Coronary artery (tissue), 2 donors: ENCODE results near the gene ALG8.
"Not testable (repeated sequence)": the region's sequence is repeated elsewhere in the genome, so short reads cannot be mapped to it uniquely, and the experiment has no call there.

Source experiments
- DNase-seq: peaks from one replicate; pipeline ENCODE4 v3.0.0-alpha.2; 2017; ENCODE audit warnings: low spot score
- H3K27ac ChIP-seq, 2 donors: fragments of 200-600 bp; sonication (generic); one replicate each; pipeline ENCODE4 v1.5.1; 2016 to 2019
- H3K4me3 ChIP-seq: fragments of 200-600 bp; sonication (generic); 2 replicates; pipeline ENCODE4 v1.5.1; 2016; ENCODE audit warnings: mild to moderate bottlenecking, moderate library complexity
- TF ChIP-seq, protein P1 (sequence below): fragments of 200-600 bp; sonication (generic); IDR thresholded peaks from one replicate; pipeline ENCODE4 v1.5.1; 2019; ENCODE audit warnings: antibody characterized with exemption

ALG8 gene

DNA sequence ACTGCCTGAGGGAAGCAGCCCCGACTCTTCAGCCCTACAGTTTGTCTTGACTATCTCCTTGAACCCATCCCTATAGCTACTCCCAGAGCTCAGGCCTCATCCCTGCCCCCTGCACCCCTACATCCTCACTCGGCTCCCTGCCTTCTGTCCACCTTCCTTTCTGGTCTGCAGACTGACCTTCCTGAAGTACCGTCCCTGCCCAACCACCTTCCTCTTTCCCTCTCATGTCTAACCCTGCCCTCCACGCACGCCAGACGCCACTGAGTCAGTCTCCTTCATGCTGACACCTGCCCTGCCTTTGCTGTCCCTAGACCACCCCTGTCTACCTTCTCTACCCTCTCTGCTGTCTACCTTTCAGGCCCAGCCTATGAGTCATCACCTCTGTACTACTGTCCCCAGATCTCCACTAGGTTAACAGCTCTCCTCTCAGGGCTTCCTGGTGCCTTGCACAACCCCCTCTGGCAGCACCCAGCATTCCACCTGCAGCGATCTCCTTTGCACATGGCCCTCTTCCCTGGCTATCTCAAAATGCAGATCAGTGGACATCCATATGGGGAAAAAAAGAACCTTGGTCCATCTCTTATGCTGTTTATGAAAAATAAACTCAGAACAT lies 40.1 kb upstream of the ALG8 start:
- Histone ChIP-seq H3K27ac (peak overlapping the region; percentile 30 to 72), H3K4me3 (no peak overlapping the region)
- no peak for DNase-seq
- TF ChIP-seq, protein P1, sequence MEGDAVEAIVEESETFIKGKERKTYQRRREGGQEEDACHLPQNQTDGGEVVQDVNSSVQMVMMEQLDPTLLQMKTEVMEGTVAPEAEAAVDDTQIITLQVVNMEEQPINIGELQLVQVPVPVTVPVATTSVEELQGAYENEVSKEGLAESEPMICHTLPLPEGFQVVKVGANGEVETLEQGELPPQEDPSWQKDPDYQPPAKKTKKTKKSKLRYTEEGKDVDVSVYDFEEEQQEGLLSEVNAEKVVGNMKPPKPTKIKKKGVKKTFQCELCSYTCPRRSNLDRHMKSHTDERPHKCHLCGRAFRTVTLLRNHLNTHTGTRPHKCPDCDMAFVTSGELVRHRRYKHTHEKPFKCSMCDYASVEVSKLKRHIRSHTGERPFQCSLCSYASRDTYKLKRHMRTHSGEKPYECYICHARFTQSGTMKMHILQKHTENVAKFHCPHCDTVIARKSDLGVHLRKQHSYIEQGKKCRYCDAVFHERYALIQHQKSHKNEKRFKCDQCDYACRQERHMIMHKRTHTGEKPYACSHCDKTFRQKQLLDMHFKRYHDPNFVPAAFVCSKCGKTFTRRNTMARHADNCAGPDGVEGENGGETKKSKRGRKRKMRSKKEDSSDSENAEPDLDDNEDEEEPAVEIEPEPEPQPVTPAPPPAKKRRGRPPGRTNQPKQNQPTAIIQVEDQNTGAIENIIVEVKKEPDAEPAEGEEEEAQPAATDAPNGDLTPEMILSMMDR, result no peak

DNA sequence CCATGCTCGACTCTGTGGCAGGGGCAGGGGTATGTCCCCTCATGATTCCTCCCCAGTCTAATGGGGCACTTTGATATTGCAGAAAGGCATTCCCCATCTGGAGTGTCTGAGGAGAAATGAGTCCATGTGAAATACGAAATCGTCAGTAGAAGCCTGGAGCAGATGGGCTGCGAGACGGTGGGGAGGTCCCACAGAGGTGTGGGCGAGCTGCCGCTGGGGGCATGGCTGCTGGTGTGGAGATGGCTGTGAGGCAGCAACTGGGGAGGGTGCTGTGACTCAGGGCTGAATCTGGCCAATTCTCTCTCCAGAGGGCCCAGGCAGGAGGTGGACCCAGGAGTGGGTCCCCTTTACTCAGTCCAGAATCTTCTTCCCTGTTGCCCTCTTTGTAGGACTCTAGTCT lies 37.8 kb upstream of the ALG8 start:
- Histone ChIP-seq H3K27ac (no peak overlapping the region), H3K4me3 (no peak overlapping the region)
- no peak for DNase-seq
- TF ChIP-seq, protein P1, result no peak

DNA sequence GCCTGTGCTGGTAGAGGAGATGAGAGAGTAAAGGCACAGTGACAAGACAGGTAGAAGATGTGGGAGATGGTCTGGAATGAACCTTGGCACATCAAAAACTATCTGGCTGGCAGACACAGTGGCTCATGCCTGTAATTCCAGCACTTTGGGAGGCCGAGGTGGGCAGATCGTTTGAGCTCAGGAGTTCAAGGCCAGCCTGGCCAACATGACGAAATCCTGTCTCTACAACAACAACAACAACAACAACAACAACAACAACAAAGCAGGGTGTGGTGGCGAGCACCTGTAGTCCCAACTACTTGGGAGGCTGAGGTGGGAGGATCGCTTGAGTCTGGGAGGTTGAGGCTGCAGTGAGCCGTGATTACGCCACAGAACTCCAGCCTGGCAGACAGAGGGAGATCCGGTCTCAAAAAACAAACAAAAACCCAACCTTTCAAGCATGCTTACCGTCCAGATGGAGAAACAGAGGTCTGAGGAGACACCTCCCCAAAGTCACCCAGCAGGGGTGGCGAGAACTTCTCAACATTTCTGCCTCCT lies 37.2 kb upstream of the ALG8 start:
- TF ChIP-seq, protein P1, result no peak
- H3K4me3 ChIP-seq, result no peak overlapping the region
- DNase-seq, result no peak
- H3K27ac ChIP-seq, result no peak overlapping the region

DNA sequence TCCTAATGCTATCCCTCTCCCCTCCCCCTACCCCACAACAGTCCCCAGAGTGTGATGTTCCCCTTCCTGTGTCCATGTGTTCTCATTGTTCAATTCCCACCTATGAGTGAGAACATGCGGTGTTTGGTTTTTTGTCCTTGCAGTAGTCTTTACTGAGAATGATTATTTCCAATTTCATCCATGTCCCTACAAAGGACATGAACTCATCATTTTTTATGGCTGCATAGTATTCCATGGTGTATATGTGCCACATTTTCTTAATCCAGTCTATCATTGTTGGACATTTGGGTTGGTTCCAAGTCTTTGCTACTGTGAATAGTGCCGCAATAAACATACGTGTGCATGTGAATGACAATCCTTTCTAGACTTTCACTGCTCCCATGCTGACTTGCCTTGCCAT lies 36.4 kb upstream of the ALG8 start:
- not testable (repeated sequence) for DNase-seq, H3K4me3 ChIP-seq, H3K27ac ChIP-seq

DNA sequence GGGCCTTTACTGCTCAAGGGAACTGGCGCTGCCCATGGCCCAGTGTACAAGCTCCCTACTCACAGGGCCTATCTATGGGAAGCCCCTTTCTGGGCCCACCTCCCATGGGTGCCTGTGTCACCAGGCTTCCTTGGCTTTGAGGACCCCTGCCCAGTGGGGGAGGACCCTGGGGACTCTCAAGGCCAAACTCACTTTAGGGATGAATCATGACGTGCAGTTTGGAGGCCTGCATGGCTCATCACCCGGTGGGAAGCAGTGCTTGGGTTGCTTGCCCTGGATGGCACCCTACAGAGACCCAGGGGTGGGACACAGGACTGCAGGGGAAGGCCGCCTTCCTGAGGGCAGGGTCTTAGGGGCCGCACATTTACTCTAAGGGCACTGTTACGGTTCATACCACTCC lies 32.5 kb upstream of the ALG8 start:
- TF ChIP-seq, protein P1, result no peak
- no peak overlapping the region for H3K4me3 ChIP-seq
- no peak for DNase-seq
- H3K27ac ChIP-seq, result peak overlapping the region; percentile 89 to 90

DNA sequence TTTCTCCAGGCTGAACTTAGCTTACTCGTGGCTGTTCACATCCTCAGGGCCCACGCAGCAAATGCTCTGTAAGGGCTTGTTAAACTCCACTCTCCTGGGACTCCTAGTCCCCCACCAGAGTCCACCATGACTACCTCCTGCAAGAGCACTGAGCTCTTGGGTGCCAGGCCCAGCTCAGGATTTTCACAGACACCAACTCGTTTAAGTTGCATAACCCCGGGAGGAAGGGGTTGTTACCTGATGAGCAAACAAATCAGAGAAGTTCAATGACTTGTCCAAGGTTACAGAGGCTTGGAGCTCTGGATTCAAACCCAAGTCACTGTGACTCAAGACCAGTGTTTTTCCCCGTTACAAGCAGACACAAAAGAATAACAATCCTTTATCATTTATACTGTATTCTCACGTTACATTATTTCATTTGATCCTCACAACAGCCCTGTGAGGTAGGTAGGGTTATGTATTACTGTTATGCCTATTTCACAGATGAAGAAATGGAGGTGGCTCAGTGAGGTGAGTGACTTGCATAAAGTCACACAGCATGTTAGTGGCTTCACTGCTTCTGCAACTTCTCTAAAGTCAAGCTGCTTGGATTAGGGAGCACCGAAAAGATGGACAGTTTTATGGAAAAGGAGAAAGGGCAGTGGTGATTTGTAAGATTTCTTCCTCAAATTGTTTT lies 31.6 kb upstream of the ALG8 start:
- DNase-seq, result no peak
- H3K4me3 ChIP-seq, result no peak overlapping the region
- H3K27ac ChIP-seq, result peak overlapping the region; percentile 89 to 90
- TF ChIP-seq, protein P1, result no peak

DNA sequence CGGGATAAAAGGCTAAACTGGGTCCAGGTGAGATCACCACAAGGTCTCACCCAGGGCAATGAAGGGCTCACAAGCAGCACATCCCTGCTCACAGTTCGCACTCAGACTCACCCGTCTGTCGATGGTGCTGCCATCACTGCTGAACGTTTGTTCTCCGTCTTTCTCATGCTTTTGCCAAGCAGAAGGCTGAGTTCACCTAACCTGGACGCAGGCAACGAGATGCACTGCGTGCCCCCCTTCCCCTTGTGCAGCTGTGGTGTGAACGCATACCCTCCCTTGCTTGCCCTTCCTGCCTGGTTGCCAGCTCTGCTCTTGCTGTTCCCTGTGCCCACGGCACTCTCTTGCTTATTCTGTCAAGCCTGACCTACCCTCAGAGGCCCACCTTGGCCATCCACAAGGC lies 31.0 kb upstream of the ALG8 start:
- TF ChIP-seq, protein P1, result no peak
- Histone ChIP-seq H3K27ac (peak overlapping the region; percentile 89 to 90), H3K4me3 (no peak overlapping the region)
- DNase-seq, result no peak
